ENCODE results near the gene SLITRK1. TPM values are rescaled to one million over a fixed set of nuclear protein-coding genes. Genes with fewer than 3 reads are reported as not detected.

Gene SLITRK1
- total RNA-seq, 2 donors from 2014 or later = 0.52 to 1.6 TPM

DNA sequence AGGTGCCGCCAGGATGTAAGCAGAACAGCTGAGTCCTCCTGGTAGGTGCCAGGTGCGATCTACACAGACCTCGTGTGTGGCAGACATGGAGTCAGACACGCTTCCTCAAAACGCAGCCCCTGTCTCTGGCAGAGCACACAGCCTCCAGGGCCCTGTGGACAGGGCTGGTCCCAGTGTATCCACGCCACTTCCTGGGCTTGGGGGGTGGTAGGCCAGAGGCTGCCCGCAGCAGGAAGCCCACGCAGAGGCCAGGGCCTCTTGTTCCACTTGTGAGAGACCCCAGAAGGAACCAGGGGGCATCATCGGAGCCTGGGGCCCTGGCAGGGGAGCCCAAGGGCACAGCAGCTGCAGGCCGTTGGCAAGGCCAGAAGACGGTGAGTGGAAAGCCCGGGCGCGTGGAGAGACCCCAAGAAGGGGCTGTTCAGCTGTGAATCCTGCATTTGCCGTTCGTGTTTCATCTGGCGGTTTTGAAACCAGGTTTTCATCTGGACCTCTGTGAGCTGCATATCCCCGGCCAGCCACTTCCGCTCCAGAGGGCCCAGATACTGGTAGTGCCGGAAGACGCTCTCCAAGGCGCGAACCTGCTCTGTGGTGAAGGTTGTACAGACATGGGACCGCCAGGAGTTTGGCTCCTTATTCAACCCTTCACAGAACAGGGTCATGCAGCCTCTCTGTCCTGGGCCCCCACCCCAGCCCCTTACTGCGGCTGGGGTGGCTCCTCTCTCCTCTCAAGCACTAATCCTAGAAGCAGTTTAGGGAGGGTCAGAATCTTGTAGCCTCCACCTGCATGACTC lies 25.1 kb upstream of the SLITRK1 start:
- 93 to 96% methylated on average over 9 to 25 of the region's 25 CpGs for WGBS, 2 donors
- no peak overlapping the region for H3K27ac ChIP-seq
- no peaks in the 10 kb centered on the region for H3K27me3 ChIP-seq
- DNase-seq (no peak), ATAC-seq (no peak)
- H3K4me3 ChIP-seq = no peak overlapping the region
- no peaks in the 10 kb centered on the region for H3K4me1 ChIP-seq
- TF ChIP-seq POLR2A (IDR thresholded peaks at IDR 0.05) = no peak
- TF ChIP-seq, protein P1, sequence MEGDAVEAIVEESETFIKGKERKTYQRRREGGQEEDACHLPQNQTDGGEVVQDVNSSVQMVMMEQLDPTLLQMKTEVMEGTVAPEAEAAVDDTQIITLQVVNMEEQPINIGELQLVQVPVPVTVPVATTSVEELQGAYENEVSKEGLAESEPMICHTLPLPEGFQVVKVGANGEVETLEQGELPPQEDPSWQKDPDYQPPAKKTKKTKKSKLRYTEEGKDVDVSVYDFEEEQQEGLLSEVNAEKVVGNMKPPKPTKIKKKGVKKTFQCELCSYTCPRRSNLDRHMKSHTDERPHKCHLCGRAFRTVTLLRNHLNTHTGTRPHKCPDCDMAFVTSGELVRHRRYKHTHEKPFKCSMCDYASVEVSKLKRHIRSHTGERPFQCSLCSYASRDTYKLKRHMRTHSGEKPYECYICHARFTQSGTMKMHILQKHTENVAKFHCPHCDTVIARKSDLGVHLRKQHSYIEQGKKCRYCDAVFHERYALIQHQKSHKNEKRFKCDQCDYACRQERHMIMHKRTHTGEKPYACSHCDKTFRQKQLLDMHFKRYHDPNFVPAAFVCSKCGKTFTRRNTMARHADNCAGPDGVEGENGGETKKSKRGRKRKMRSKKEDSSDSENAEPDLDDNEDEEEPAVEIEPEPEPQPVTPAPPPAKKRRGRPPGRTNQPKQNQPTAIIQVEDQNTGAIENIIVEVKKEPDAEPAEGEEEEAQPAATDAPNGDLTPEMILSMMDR (IDR thresholded peaks at IDR 0.05) = no peak
- intact Hi-C loops (cut with DNase I) = no loop called here
- H3K36me3 ChIP-seq (replicated peaks in 1 of 2; ENCODE audit: insufficient read depth in 1 of 2, low read depth in 2 of 2) = no peaks in the 10 kb centered on the region
- H3K9me3 ChIP-seq = no peaks in the 10 kb centered on the region

DNA sequence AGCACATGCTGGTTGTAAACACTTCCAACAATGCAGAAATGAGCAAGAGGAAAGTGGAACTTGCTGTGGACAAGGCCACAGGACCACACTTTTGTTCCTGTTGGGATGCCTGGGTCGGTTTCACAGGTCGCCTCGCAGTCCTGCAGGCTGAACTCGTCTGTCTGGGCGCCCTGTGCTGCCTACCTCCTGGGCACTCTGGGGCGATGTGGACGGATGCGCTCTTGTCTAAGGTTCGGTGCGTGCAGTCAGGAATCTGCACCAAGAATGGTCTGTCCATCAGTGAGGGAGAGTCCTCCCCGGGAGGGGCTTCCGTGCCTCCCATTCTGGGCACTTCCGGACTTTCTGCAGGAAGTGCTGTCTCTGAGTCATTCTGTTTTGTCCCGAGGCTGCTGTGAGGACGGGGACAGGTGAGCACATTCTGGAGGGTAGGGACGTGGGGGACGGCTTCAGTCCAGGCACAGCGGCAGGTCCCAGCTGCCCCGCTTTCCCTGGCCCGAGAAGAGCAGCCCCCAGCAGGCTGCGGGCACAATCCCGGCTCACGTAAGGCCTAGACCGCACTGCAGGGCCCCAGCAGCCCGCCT lies 24.1 kb upstream of the SLITRK1 start:
- no peaks in the 10 kb centered on the region for H3K9me3 ChIP-seq
- no peaks in the 10 kb centered on the region for H3K4me1 ChIP-seq
- H3K27me3 ChIP-seq = no peaks in the 10 kb centered on the region
- no peak overlapping the region for H3K27ac ChIP-seq
- intact Hi-C loops (cut with DNase I) = no loop called here
- TF ChIP-seq POLR2A (IDR thresholded peaks at IDR 0.05) = no peak
- TF ChIP-seq, protein P1 (IDR thresholded peaks at IDR 0.05) = no peak
- 91 to 95% methylated on average over 19 to 25 of the region's 25 CpGs for WGBS, 2 donors
- no peak overlapping the region for H3K4me3 ChIP-seq
- DNase-seq = no peak
- no peaks in the 10 kb centered on the region for H3K36me3 ChIP-seq (replicated peaks in 1 of 2; ENCODE audit: insufficient read depth in 1 of 2, low read depth in 2 of 2)
- no peak for ATAC-seq

DNA sequence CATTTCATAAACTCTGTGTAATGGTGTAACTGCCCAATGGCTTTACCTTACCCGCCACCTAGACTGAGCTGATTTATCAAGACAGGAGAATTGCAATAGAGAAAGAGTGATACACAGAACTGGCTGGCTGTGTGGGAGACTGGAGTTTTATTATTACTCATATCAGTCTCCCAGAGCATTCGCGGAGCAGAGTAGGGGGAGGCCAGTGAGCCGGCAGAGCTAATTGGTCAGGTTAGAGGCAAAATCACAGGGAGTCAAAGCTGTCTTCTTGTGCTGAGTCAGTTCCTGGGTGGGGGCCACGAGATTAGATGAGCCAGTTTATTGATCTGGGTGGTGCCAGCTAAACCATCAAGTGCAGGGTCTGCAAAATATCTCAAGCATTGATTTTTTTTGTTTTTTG lies 23.4 kb upstream of the SLITRK1 start:
- TF ChIP-seq POLR2A (IDR thresholded peaks at IDR 0.05) = no peak
- TF ChIP-seq, protein P1 (IDR thresholded peaks at IDR 0.05) = no peak
- WGBS, 2 donors = 81 to 85% methylated on average over 5 of the region's 5 CpGs
- Histone ChIP-seq H3K27ac (no peak overlapping the region), H3K4me3 (no peak overlapping the region), H3K9me3 (no peaks in the 10 kb centered on the region), H3K27me3 (no peaks in the 10 kb centered on the region), H3K4me1 (no peaks in the 10 kb centered on the region), H3K36me3 (replicated peaks in 1 of 2; ENCODE audit: insufficient read depth in 1 of 2, low read depth in 2 of 2) (no peaks in the 10 kb centered on the region)
- intact Hi-C loops (cut with DNase I) = no loop called here
- no peak for ATAC-seq
- no peak for DNase-seq

DNA sequence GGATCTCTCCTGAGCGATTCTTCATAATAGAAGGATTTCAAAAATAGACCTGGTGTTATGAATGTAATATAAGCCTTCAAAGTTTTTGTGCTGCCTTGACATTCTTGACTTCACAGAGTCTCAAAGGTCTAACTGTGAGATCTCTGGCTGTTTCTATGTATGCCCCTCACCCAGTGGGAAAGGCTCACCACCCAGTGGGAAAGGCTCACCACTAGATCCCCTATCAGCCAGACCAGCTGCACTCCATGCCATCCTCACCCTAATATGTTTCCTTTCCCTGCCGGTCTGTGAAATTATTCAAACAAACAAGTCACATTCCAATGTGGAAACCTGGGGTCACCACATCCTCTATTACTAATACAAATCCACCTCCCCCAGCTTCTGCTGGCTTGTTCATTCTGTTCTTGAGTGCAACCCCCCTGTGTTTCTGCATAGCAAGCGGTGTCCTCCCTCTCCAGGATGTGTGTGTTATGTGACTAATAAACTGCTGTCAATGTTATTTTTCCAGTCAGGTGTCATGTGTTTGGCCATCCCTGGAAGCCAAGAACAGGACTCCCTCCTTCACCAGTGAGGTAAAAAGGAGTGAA lies 13.8 kb upstream of the SLITRK1 start:
- H3K4me1 ChIP-seq = no peaks in the 10 kb centered on the region
- H3K4me3 ChIP-seq = no peak overlapping the region
- no peak overlapping the region for H3K27ac ChIP-seq
- H3K27me3 ChIP-seq = no peaks in the 10 kb centered on the region
- TF ChIP-seq POLR2A (IDR thresholded peaks at IDR 0.05) = no peak
- TF ChIP-seq, protein P1 (IDR thresholded peaks at IDR 0.05) = no peak
- WGBS, 2 donors = 66 to 70% methylated on average over 3 of the region's 3 CpGs
- no peak for ATAC-seq
- no peaks in the 10 kb centered on the region for H3K36me3 ChIP-seq (replicated peaks in 1 of 2; ENCODE audit: insufficient read depth in 1 of 2, low read depth in 2 of 2)
- no peaks in the 10 kb centered on the region for H3K9me3 ChIP-seq
- intact Hi-C loops (cut with DNase I) = no loop called here
- no peak for DNase-seq
